DOHH2 (cell line): ENCODE data around the gene TNRC6A.

Experiments
- H3F3A ChIP-seq: fragments of 200-600 bp; sonication (generic), shearing (Covaris generic); 2 replicates; pipeline ENCODE4 v1.6.0; 2016; ENCODE audit warnings: antibody characterized with exemption, mild to moderate bottlenecking; ENCODE audit not compliant: control insufficient read depth, insufficient read depth
- H3K27ac ChIP-seq: fragments of 200-600 bp; sonication (generic); 2 replicates; pipeline ENCODE4 v1.5.1; 2014; ENCODE audit warnings: low read depth, mild to moderate bottlenecking, low read length, moderate library complexity
- H3K27me3 ChIP-seq: fragments of 200-600 bp; sonication (generic); 2 replicates; pipeline ENCODE4 v1.6.1; 2014; ENCODE audit warnings: mild to moderate bottlenecking, low read length, mixed read lengths; ENCODE audit not compliant: control insufficient read depth
- H3K36me3 ChIP-seq: fragments of 200-600 bp; sonication (generic); 2 replicates; pipeline ENCODE4 v1.6.1; 2014; ENCODE audit warnings: mild to moderate bottlenecking, low read length, moderate library complexity, mixed read lengths; ENCODE audit not compliant: control insufficient read depth
- H3K4me1 ChIP-seq: fragments of 200-600 bp; sonication (generic); 2 replicates; pipeline ENCODE4 v1.6.1; 2014; ENCODE audit warnings: mild to moderate bottlenecking, low read length, mixed read lengths; ENCODE audit not compliant: control insufficient read depth
- H3K4me2 ChIP-seq: fragments of 200-600 bp; sonication (generic); 2 replicates; pipeline ENCODE4 v1.6.0; 2014; ENCODE audit warnings: mild to moderate bottlenecking, low read length, moderate library complexity
- H3K4me3 ChIP-seq: fragments of 200-600 bp; sonication (generic); 2 replicates; pipeline ENCODE4 v1.5.1; 2014; ENCODE audit warnings: mild to moderate bottlenecking, low read length, mixed read lengths
- H3K79me2 ChIP-seq: fragments of 200-600 bp; sonication (generic); 2 replicates; pipeline ENCODE4 v1.6.1; 2014; ENCODE audit warnings: mild to moderate bottlenecking, low read length, mixed read lengths; ENCODE audit not compliant: control insufficient read depth
- H3K9me2 ChIP-seq: fragments of 200-600 bp; sonication (generic); replicated peaks from 2 replicates; pipeline ENCODE4 v1.6.1; 2014; ENCODE audit warnings: mild to moderate bottlenecking, low read length, mixed read lengths; ENCODE audit not compliant: control insufficient read depth
- H3K9me3 ChIP-seq: fragments of 200-600 bp; sonication (generic); 2 replicates; pipeline ENCODE4 v1.6.1; 2014; ENCODE audit warnings: antibody characterized with exemption, low read length, mixed read lengths; ENCODE audit not compliant: control insufficient read depth, insufficient read depth
- H4K20me1 ChIP-seq: fragments of 200-600 bp; sonication (generic); 2 replicates; pipeline ENCODE4 v1.6.0; 2014; ENCODE audit warnings: low read depth, mild to moderate bottlenecking, antibody characterized with exemption, low read length, moderate library complexity; ENCODE audit not compliant: control insufficient read depth, insufficient read depth
- EZH2phosphoT487 ChIP-seq: fragments of 200-600 bp; sonication (generic); IDR thresholded peaks from 2 replicates; pipeline ENCODE4 v1.6.1; 2017; ENCODE audit warnings: borderline replicate concordance, mild to moderate bottlenecking, antibody characterized with exemption, low read length, moderate library complexity, mixed read lengths
- TF ChIP-seq, protein P1 (sequence below): fragments of 200-600 bp; sonication (generic); IDR thresholded peaks from one replicate; pipeline ENCODE4 v1.5.1; 2014; ENCODE audit warnings: antibody characterized with exemption, mild to moderate bottlenecking, low read depth, low read length; ENCODE audit not compliant: poor library complexity, severe bottlenecking

Gene TNRC6A

DNA sequence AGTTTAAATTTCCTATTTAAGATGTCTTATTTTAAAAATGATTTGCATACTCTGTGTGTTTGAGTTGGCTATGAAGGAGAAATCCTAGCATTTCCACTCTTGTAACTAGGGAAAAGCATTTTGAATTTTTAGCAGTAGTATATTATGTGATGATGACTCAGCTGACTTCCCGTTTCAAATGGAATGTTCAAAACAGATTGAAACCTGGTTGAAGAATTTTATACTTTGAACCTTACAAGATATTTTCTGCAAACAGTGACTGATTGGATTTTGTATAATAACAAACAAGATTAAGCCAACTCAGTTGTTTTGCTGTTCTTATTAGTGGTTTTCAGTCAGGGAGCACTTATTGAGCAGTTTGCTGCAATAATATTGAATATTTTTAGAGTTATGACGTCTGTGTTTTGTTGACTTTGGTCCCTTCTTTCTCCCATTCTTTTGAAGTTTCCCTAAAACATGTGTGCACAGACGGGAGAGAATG, 8.0 kb downstream of the TNRC6A start:
- H3K4me1 ChIP-seq: peaks cover 76% of the 10 kb centered on the region
- peaks cover 24% of the 10 kb centered on the region for H3F3A ChIP-seq
- H3K36me3 ChIP-seq: peaks cover 68% of the 10 kb centered on the region
- H3K4me3 ChIP-seq: no peak overlapping the region
- H3K27ac ChIP-seq: peak overlapping the region; percentile 17
- no peaks in the 10 kb centered on the region for H3K9me2 ChIP-seq
- H4K20me1 ChIP-seq: peaks cover 51% of the 10 kb centered on the region
- TF ChIP-seq, protein P1, sequence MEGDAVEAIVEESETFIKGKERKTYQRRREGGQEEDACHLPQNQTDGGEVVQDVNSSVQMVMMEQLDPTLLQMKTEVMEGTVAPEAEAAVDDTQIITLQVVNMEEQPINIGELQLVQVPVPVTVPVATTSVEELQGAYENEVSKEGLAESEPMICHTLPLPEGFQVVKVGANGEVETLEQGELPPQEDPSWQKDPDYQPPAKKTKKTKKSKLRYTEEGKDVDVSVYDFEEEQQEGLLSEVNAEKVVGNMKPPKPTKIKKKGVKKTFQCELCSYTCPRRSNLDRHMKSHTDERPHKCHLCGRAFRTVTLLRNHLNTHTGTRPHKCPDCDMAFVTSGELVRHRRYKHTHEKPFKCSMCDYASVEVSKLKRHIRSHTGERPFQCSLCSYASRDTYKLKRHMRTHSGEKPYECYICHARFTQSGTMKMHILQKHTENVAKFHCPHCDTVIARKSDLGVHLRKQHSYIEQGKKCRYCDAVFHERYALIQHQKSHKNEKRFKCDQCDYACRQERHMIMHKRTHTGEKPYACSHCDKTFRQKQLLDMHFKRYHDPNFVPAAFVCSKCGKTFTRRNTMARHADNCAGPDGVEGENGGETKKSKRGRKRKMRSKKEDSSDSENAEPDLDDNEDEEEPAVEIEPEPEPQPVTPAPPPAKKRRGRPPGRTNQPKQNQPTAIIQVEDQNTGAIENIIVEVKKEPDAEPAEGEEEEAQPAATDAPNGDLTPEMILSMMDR: no peak
- TF ChIP-seq EZH2phosphoT487: no peak
- H3K27me3 ChIP-seq: no peaks in the 10 kb centered on the region
- peaks cover 100% of the 10 kb centered on the region for H3K79me2 ChIP-seq
- H3K9me3 ChIP-seq: no peaks in the 10 kb centered on the region
- H3K4me2 ChIP-seq: peak overlapping the region; percentile 27

DNA sequence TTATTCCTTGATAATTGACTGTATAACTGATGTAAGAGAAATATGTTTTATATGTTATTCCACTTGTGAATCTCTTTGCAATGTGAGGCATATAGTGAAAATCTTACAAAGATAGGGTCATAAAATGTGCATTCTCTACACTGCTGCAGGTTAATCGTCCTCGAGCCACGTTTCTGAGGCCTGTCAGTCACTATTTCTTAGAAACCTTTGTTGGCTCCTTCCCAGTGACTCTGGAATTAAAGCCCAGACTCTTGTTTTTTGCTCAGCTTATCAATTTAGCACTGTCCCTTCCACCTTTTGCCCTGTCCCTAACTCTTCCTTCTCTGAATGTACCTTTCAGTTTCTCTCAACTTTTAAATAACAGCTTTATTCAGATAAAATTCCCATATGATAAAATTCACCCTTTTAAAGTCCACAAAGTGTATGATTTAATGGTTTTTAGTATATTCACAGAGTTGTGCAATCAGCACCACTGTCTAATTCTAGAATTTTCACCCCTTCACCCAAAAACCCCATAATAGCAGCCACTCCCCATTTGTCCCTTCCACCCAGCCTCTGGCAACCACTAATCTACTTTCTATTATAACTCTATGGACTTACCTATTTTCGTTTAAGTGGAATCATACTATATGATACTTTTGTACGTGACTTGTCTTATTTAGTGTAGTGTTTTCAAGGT, 8.6 kb downstream of the TNRC6A start:
- Histone ChIP-seq H3K4me2 (peak overlapping the region; percentile 27), H3K4me3 (peak overlapping the region; percentile 20; the same call in 1 of the 2 replicates), H3F3A (peaks cover 24% of the 10 kb centered on the region), H3K9me2 (no peaks in the 10 kb centered on the region), H4K20me1 (peaks cover 51% of the 10 kb centered on the region), H3K36me3 (peaks cover 63% of the 10 kb centered on the region), H3K27ac (peak overlapping the region; percentile 17), H3K9me3 (no peaks in the 10 kb centered on the region), H3K27me3 (no peaks in the 10 kb centered on the region), H3K4me1 (peaks cover 76% of the 10 kb centered on the region), H3K79me2 (peaks cover 100% of the 10 kb centered on the region)
- TF ChIP-seq, protein P1: no peak
- no peak for TF ChIP-seq EZH2phosphoT487

DNA sequence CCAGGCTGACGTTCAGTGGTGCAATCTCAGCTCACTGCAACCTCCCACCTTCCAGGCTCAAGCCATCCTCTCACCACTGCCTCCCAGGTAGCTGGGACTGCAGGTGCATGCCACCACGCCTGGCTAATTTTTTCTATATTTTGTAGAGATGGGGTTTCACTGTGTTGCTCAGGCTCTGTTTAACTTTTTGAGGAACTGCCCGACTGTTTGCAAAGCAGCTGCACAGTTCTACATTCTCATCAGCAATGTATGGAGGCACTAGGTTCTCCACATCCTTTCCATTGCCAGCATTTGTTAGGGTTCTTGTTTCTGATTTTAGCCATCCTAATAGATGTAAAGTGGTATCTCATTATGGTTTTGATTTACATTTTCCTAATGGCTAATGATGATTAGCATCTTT, 9.4 kb downstream of the TNRC6A start:
- no peak for TF ChIP-seq EZH2phosphoT487
- TF ChIP-seq, protein P1: no peak
- H3K4me1 ChIP-seq: peaks cover 77% of the 10 kb centered on the region
- peaks cover 100% of the 10 kb centered on the region for H3K79me2 ChIP-seq
- H3K9me2 ChIP-seq: no peaks in the 10 kb centered on the region
- H3K4me2 ChIP-seq: peak overlapping the region; percentile 15
- H4K20me1 ChIP-seq: peaks cover 47% of the 10 kb centered on the region
- H3K27me3 ChIP-seq: no peaks in the 10 kb centered on the region
- H3K36me3 ChIP-seq: peaks cover 56% of the 10 kb centered on the region
- no peak overlapping the region for H3K4me3 ChIP-seq
- no peaks in the 10 kb centered on the region for H3K9me3 ChIP-seq
- H3F3A ChIP-seq: peaks cover 24% of the 10 kb centered on the region
- H3K27ac ChIP-seq: peak overlapping the region; percentile 9
